SK-N-SH (cell line): ENCODE results near the gene GCNT2. TPM values are rescaled to one million over a fixed set of nuclear protein-coding genes. Genes with fewer than 3 reads are reported as not detected.
"Not testable (repeated sequence)": the region's sequence is repeated elsewhere in the genome, so short reads cannot be mapped to it uniquely, and the experiment has no call there.

Source experiments
- CTCF ChIA-PET: fragments of 300-600, 350-600 bp; formaldehyde crosslinking; extraction: SDS; loops from one replicate; lab custom pipeline; 2021; lab: Yijun Ruan, JAX
- POLR2A ChIA-PET: fragments of 350-600 bp; sonication (Branson Sonifier 250); formaldehyde crosslinking; extraction: SDS; loops from one replicate; lab custom pipeline; 2020; ENCODE audit warnings: antibody characterized with exemption, inconsistent platforms; lab: Yijun Ruan, JAX
- DNase-seq: peaks from one replicate; pipeline ENCODE4 v3.0.0; 2012
- H2AFZ ChIP-seq: fragments of 200-600 bp; sonication (generic); 2 replicates; pipeline ENCODE4 v1.8.1; 2016; ENCODE audit warnings: antibody characterized with exemption, mild to moderate bottlenecking, low read depth
- H3F3A ChIP-seq: fragments of 200-600 bp; sonication (generic); replicated peaks from 2 replicates; pipeline ENCODE3; 2016; ENCODE audit warnings: antibody characterized with exemption, mild to moderate bottlenecking; ENCODE audit not compliant: insufficient read depth
- H3K27ac ChIP-seq, 2 experiments: fragments of 200-500 bp in 1 of 2; fragments of 200-600 bp in 1 of 2; sonication (Bioruptor generic) in 1 of 2; sonication (generic), shearing (Covaris generic) in 1 of 2; 2 replicates each; pipeline versions ENCODE4 v1.5.1 to v1.6.1; 2014 to 2016; ENCODE audit warnings: low read depth in 2 of 2, inconsistent platforms in 1 of 2, low read length in 1 of 2, mild to moderate bottlenecking in 1 of 2, mixed read lengths in 1 of 2
- H3K27me3 ChIP-seq: fragments of 200-600 bp; sonication (generic), shearing (Covaris generic); 2 replicates; pipeline ENCODE4 v1.6.1; 2016; ENCODE audit warnings: mixed run types; ENCODE audit not compliant: insufficient read depth
- H3K36me3 ChIP-seq, 2 experiments: fragments of 200-500 bp in 1 of 2; fragments of 200-600 bp in 1 of 2; sonication (Bioruptor generic) in 1 of 2; sonication (generic) in 1 of 2; replicated peaks in 1 of 2; 2 replicates each; pipeline versions ENCODE3 to v1.5.1; 2014 to 2016; ENCODE audit warnings: low read length in 1 of 2, mild to moderate bottlenecking in 1 of 2; ENCODE audit not compliant: insufficient read depth in 2 of 2, control insufficient read depth in 1 of 2
- H3K4me1 ChIP-seq, 2 experiments: fragments of 200-500 bp in 1 of 2; fragments of 200-600 bp in 1 of 2; sonication (Bioruptor generic) in 1 of 2; sonication (generic), shearing (Covaris generic) in 1 of 2; 2 replicates each; pipeline versions ENCODE4 v1.5.1 to v1.6.1; 2014 to 2016; ENCODE audit warnings: low read depth in 1 of 2, low read length in 1 of 2, mixed run types in 1 of 2; ENCODE audit not compliant: insufficient read depth in 2 of 2, control insufficient read depth in 1 of 2
- H3K4me2 ChIP-seq: fragments of 200-600 bp; sonication (generic), shearing (Covaris generic); 2 replicates; pipeline ENCODE4 v1.6.1; 2017; ENCODE audit warnings: mixed run types
- H3K4me3 ChIP-seq, 2 experiments: fragments of 200-500 bp in 1 of 2; fragments of 200-600 bp in 1 of 2; sonication (Bioruptor generic) in 1 of 2; sonication (generic), shearing (Covaris generic) in 1 of 2; 2 replicates each; pipeline versions ENCODE4 v1.5.1 to v1.8.1; 2014 to 2016; ENCODE audit warnings: low read depth in 2 of 2, inconsistent platforms in 1 of 2, low read length in 1 of 2, mild to moderate bottlenecking in 1 of 2, mixed read lengths in 1 of 2, moderate library complexity in 1 of 2
- H3K79me2 ChIP-seq: fragments of 200-600 bp; sonication (generic); 2 replicates; pipeline ENCODE4 v1.8.1; 2017; ENCODE audit warnings: mild to moderate bottlenecking; ENCODE audit not compliant: insufficient read depth
- H3K9ac ChIP-seq: fragments of 200-600 bp; sonication (generic); 2 replicates; pipeline ENCODE4 v1.6.1; 2017; ENCODE audit warnings: mixed run types
- H3K9me2 ChIP-seq: fragments of 200-600 bp; sonication (generic); 2 replicates; pipeline ENCODE4 v1.6.1; 2017; ENCODE audit warnings: mixed run types
- H3K9me3 ChIP-seq: fragments of 200-600 bp; sonication (generic); 2 replicates; pipeline ENCODE4 v1.6.1; 2017; ENCODE audit warnings: mixed run types, mild to moderate bottlenecking, moderate library complexity
- H4K20me1 ChIP-seq: fragments of 200-600 bp; sonication (generic); 2 replicates; pipeline ENCODE4 v1.6.1; 2017; ENCODE audit warnings: mild to moderate bottlenecking, mixed run types; ENCODE audit not compliant: insufficient read depth
- CHD2 ChIP-seq: fragments of 150-350 bp; IDR thresholded peaks from 2 replicates; pipeline ENCODE4 v1.6.1; 2018; ENCODE audit warnings: low read length; ENCODE audit not compliant: partially characterized antibody
- ELF1 ChIP-seq: IDR thresholded peaks from 2 replicates; pipeline ENCODE4 v1.4.0; 2012
- EP300 ChIP-seq, 2 experiments: IDR thresholded peaks; 2 replicates each; pipeline versions ENCODE4 v1.4.0 to v1.6.1; 2012; ENCODE audit warnings: borderline replicate concordance in 1 of 2, low read depth in 1 of 2, low read length in 1 of 2
- EZH2phosphoT487 ChIP-seq: fragments of 200-600 bp; sonication (generic); IDR thresholded peaks from 2 replicates; pipeline ENCODE4 v1.6.1; 2017; ENCODE audit warnings: low read depth, mixed run types, mild to moderate bottlenecking, antibody characterized with exemption, moderate library complexity, borderline replicate concordance
- FOXJ3 ChIP-seq: sonication (generic); formaldehyde crosslinking; IDR thresholded peaks from 2 replicates; pipeline ENCODE4 v1.5.1; 2020; ENCODE audit warnings: mild to moderate bottlenecking, missing genetic modification reagents
- GATA2 ChIP-seq: sonication (generic); formaldehyde crosslinking; IDR thresholded peaks from 2 replicates; pipeline ENCODE4 v1.5.0; 2020; ENCODE audit warnings: mild to moderate bottlenecking, missing genetic modification reagents
- POLR2AphosphoS5 ChIP-seq: IDR thresholded peaks from 2 replicates; pipeline ENCODE4 v1.6.1; 2012; ENCODE audit warnings: low read depth, low read length
- RFX5 ChIP-seq: IDR thresholded peaks from 2 replicates; pipeline ENCODE4 v1.6.1; 2012; ENCODE audit warnings: mild to moderate bottlenecking, improper control_type of control experiment, low read length
- SMC3 ChIP-seq: IDR thresholded peaks from 2 replicates; pipeline ENCODE4 v1.6.1; 2012; ENCODE audit warnings: low read depth, low read length, improper control_type of control experiment
- TAF1 ChIP-seq: IDR thresholded peaks from 2 replicates; pipeline ENCODE4 v1.6.1; 2012; ENCODE audit warnings: low read depth, mild to moderate bottlenecking, low read length, moderate library complexity, borderline replicate concordance
- WGBS: methylation state at CpG from one replicate; pipeline ENCODE4 v1.1.6; 2017; ENCODE audit warnings: low lambda C conversion rate; 5-methylcytosine and 5-hydroxymethylcytosine counted together
- polyA plus RNA-seq, 3 experiments: library from polyadenylated mRNA; depleted of rRNA; stranded (reverse); fragments of >200 nt; gene quantifications; 2 replicates each; pipeline ENCODE4 v1.2.3, GENCODE V29; 2012
- TF ChIP-seq, protein P1 (sequence below): IDR thresholded peaks from 2 replicates; pipeline ENCODE4; 2012
- TF ChIP-seq, protein P2 (sequence below): fragments of 150-350 bp; IDR thresholded peaks from 2 replicates; pipeline ENCODE4 v1.6.1; 2017; ENCODE audit warnings: antibody characterized with exemption, low read length, low read depth, borderline replicate concordance
- TF ChIP-seq, protein P3 (sequence below): IDR thresholded peaks from 2 replicates; pipeline ENCODE4 v1.4.0; 2012; ENCODE audit warnings: low read depth, borderline replicate concordance
- TF ChIP-seq, protein P4 (sequence below): fragments of 200-600 bp; sonication (generic); IDR thresholded peaks from 2 replicates; pipeline ENCODE4 v1.6.1; 2017; ENCODE audit warnings: antibody characterized with exemption, mild to moderate bottlenecking, moderate library complexity

GCNT2 gene
- polyA plus RNA-seq, 1 of the 3 experiments (the other 2 are of a cell fraction): 0.13 TPM

DNA sequence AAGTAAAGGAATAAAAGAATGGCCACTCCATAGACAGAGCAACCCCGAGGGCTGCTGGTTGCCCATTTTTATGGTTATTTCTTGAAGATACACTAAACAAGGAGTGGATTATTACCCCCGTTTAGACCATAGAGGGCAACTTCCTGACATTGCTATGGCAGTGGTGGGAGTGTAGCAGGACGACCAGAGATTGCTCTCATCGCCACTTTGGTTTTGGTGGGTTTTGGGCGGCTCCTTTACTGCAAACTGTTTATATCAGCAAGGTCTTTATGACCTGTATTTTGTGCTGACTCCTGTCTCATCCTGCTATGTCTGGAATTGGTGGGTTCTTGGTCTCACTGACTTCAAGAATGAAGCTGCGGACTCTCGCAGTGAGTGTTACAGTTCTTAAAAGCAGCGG is 94.5 kb downstream of the GCNT2 start:
- Histone ChIP-seq H3K9ac (no peak overlapping the region), H3K79me2 (no peaks in the 10 kb centered on the region), H3K4me1 (no peaks in the 10 kb centered on the region), H3K27me3 (no peaks in the 10 kb centered on the region), H2AFZ (no peak overlapping the region), H3K36me3 (no peaks in the 10 kb centered on the region), H3K4me3 (no peak overlapping the region), H3K4me2 (no peak overlapping the region), H3F3A (no peaks in the 10 kb centered on the region), H3K9me2 (no peaks in the 10 kb centered on the region), H3K9me3 (no peaks in the 10 kb centered on the region), H3K27ac (no peak overlapping the region), H4K20me1 (no peaks in the 10 kb centered on the region)
- CTCF ChIA-PET: no interaction called here
- TF ChIP-seq SMC3 (no peak), EZH2phosphoT487 (no peak), EP300 (IDR thresholded peaks at IDR 0.05; ENCODE audit: borderline replicate concordance in 1 of 2, low read depth in 1 of 2, low read length in 1 of 2) (no peak), GATA2 (no peak), TAF1 (no peak), CHD2 (no peak), RFX5 (no peak), ELF1 (no peak), FOXJ3 (CRISPR knock-in tag) (no peak), POLR2AphosphoS5 (no peak)
- TF ChIP-seq, protein P1, sequence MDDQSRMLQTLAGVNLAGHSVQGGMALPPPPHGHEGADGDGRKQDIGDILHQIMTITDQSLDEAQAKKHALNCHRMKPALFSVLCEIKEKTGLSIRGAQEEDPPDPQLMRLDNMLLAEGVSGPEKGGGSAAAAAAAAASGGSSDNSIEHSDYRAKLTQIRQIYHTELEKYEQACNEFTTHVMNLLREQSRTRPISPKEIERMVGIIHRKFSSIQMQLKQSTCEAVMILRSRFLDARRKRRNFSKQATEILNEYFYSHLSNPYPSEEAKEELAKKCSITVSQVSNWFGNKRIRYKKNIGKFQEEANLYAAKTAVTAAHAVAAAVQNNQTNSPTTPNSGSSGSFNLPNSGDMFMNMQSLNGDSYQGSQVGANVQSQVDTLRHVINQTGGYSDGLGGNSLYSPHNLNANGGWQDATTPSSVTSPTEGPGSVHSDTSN: no peak
- TF ChIP-seq, protein P2, sequence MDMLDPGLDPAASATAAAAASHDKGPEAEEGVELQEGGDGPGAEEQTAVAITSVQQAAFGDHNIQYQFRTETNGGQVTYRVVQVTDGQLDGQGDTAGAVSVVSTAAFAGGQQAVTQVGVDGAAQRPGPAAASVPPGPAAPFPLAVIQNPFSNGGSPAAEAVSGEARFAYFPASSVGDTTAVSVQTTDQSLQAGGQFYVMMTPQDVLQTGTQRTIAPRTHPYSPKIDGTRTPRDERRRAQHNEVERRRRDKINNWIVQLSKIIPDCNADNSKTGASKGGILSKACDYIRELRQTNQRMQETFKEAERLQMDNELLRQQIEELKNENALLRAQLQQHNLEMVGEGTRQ: no peak
- TF ChIP-seq, protein P3, sequence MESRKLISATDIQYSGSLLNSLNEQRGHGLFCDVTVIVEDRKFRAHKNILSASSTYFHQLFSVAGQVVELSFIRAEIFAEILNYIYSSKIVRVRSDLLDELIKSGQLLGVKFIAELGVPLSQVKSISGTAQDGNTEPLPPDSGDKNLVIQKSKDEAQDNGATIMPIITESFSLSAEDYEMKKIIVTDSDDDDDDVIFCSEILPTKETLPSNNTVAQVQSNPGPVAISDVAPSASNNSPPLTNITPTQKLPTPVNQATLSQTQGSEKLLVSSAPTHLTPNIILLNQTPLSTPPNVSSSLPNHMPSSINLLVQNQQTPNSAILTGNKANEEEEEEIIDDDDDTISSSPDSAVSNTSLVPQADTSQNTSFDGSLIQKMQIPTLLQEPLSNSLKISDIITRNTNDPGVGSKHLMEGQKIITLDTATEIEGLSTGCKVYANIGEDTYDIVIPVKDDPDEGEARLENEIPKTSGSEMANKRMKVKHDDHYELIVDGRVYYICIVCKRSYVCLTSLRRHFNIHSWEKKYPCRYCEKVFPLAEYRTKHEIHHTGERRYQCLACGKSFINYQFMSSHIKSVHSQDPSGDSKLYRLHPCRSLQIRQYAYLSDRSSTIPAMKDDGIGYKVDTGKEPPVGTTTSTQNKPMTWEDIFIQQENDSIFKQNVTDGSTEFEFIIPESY: no peak
- TF ChIP-seq, protein P4, sequence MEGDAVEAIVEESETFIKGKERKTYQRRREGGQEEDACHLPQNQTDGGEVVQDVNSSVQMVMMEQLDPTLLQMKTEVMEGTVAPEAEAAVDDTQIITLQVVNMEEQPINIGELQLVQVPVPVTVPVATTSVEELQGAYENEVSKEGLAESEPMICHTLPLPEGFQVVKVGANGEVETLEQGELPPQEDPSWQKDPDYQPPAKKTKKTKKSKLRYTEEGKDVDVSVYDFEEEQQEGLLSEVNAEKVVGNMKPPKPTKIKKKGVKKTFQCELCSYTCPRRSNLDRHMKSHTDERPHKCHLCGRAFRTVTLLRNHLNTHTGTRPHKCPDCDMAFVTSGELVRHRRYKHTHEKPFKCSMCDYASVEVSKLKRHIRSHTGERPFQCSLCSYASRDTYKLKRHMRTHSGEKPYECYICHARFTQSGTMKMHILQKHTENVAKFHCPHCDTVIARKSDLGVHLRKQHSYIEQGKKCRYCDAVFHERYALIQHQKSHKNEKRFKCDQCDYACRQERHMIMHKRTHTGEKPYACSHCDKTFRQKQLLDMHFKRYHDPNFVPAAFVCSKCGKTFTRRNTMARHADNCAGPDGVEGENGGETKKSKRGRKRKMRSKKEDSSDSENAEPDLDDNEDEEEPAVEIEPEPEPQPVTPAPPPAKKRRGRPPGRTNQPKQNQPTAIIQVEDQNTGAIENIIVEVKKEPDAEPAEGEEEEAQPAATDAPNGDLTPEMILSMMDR: no peak
- 76% methylated on average over 8 of the region's 8 CpGs for WGBS
- POLR2A ChIA-PET: interaction anchor here (0.6 kb wide), 1 partner anchor 60 kb away, joined by 3 read pairs; no protein-coding TSS in a partner anchor
- DNase-seq: no peak

DNA sequence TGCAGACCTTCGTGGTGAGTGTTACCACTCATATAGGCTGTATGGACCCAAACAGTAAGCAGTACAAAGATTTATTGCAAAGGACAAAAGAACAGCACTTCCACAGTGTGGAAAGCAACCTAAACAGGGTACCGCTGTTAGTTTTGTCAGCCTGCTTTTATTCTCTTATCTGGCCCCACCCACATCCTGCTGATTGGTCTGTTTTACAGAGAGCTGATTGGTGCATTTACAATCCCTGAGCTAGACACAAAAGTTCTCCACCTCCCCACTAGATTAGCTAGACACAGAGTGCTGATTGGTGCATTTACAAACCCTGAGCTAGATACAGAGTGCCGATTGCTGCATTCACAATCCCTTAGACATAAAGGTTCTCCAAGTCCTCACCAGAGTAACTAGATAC is 95.1 kb downstream of the GCNT2 start:
- H3K9me3 ChIP-seq, H3K79me2 ChIP-seq, POLR2A ChIA-PET, H2AFZ ChIP-seq, H3K9ac ChIP-seq, H4K20me1 ChIP-seq, H3F3A ChIP-seq, H3K27ac ChIP-seq, DNase-seq, H3K36me3 ChIP-seq, H3K4me3 ChIP-seq, H3K27me3 ChIP-seq, H3K4me2 ChIP-seq, H3K9me2 ChIP-seq, H3K4me1 ChIP-seq, CTCF ChIA-PET: not testable (repeated sequence)
- WGBS: 59% methylated on average over 2 of the region's 3 CpGs
